Tibial artery (tissue), 4 donors: ENCODE results near the gene AHRR.

Experiments
- DNase-seq, 2 donors: peaks; one replicate each; pipeline ENCODE4 v3.0.0-alpha.2; 2019
- H3K27ac ChIP-seq, 2 donors: fragments of 200-600 bp; sonication (generic) in 1 of 2; 1 replicate in 1 of 2; 2 replicates in 1 of 2; pipeline ENCODE4 v1.5.1; 2018 to 2019; ENCODE audit warnings: mild to moderate bottlenecking in 1 of 2
- H3K27me3 ChIP-seq, 2 donors: fragments of 200-600 bp; sonication (generic) in 1 of 2; one replicate each; pipeline versions ENCODE4 v1.5.1 to v1.6.0; 2016 to 2019
- H3K36me3 ChIP-seq, 3 donors: fragments of 200-600 bp; sonication (generic) in 2 of 3; one replicate each; pipeline ENCODE4 v1.5.1; 2016 to 2019; ENCODE audit warnings: mild to moderate bottlenecking in 2 of 3
- H3K4me1 ChIP-seq, 4 donors: fragments of 200-600 bp; sonication (generic) in 2 of 4; 1 replicate in 3 of 4; 2 replicates in 1 of 4; pipeline ENCODE4 v1.5.1; 2016 to 2019
- H3K4me3 ChIP-seq, 2 donors: fragments of 200-600 bp; sonication (generic) in 1 of 2; 1 replicate in 1 of 2; 2 replicates in 1 of 2; pipeline ENCODE4 v1.5.1; 2018 to 2019; ENCODE audit warnings: mild to moderate bottlenecking in 2 of 2
- H3K9me3 ChIP-seq, 3 donors: fragments of 200-600 bp; sonication (generic) in 1 of 3; one replicate each; pipeline ENCODE4 v1.5.1; 2016 to 2019
- intact Hi-C: fragments of 100-400 bp; cut with DNase I; formaldehyde crosslinking; loops from one replicate; pipeline ENCODE4 v1.15.0; 2023; ENCODE audit warnings: low total_unique reads
- TF ChIP-seq, protein P1 (sequence below), 2 experiments: fragments of 200-600 bp in 1 of 2; fragments of 450-650 bp in 1 of 2; IDR thresholded peaks; one replicate each; pipeline ENCODE4 v1.5.1; 2017 to 2019; ENCODE audit warnings: antibody characterized with exemption in 2 of 2, mild to moderate bottlenecking in 1 of 2, moderate library complexity in 1 of 2

Gene AHRR

DNA sequence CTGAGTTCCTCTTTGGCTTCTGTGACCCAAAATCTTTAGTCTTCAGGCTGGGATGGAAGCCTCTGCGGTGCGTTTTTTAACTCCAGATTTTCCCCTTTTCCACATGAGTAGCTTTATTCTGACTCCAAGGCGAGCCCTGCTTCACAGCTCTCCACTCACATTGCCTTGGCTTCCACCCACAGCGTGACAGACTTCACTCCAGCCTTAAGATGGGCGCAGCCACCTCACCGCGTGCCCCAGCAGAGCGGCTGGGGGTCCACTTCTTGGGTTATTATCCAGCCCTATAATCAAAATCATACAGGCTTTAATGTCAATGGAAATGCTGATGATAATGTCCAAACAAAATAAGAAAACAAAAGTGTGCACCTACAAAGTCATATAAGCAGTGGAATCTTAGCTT is 122.7 kb downstream of the AHRR start:
- intact Hi-C loops = no loop called here
- H3K27ac ChIP-seq = no peak overlapping the region
- TF ChIP-seq, protein P1, sequence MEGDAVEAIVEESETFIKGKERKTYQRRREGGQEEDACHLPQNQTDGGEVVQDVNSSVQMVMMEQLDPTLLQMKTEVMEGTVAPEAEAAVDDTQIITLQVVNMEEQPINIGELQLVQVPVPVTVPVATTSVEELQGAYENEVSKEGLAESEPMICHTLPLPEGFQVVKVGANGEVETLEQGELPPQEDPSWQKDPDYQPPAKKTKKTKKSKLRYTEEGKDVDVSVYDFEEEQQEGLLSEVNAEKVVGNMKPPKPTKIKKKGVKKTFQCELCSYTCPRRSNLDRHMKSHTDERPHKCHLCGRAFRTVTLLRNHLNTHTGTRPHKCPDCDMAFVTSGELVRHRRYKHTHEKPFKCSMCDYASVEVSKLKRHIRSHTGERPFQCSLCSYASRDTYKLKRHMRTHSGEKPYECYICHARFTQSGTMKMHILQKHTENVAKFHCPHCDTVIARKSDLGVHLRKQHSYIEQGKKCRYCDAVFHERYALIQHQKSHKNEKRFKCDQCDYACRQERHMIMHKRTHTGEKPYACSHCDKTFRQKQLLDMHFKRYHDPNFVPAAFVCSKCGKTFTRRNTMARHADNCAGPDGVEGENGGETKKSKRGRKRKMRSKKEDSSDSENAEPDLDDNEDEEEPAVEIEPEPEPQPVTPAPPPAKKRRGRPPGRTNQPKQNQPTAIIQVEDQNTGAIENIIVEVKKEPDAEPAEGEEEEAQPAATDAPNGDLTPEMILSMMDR (IDR thresholded peaks at IDR 0.05) = no peak
- no peaks in the 10 kb centered on the region for H3K9me3 ChIP-seq
- DNase-seq = peak; percentile 3 to 35
- peaks cover 22 to 36% (median 29%) of the 10 kb centered on the region in 3 donors for H3K36me3 ChIP-seq
- no peaks in the 10 kb centered on the region for H3K27me3 ChIP-seq
- H3K4me1 ChIP-seq = peaks cover 0 to 26% (median 17%) of the 10 kb centered on the region in 4 donors
- H3K4me3 ChIP-seq = peak overlapping the region; percentile 75 to 99

DNA sequence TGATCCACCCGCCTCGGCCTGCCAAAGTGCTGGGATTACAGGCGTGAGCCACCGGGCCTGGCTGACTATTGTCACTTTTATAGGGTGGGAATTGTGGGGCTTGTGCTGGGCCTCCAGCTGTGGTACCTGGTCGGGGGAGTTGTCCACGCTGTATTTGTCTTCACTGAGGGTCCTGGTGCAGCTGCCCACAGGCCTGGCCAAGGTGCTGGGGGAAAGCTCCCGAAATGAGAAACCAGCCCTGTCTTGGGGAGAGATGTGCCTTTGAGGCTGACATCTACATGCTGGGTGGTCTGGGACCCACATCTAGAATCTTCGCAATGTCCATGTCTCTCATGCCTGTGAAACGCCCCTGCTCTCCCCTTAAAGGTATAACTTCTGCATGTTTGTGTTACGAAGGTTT is 124.1 kb downstream of the AHRR start:
- intact Hi-C loops = no loop called here
- TF ChIP-seq, protein P1 (IDR thresholded peaks at IDR 0.05) = no peak
- peaks cover 35 to 50% (median 41%) of the 10 kb centered on the region in 3 donors for H3K36me3 ChIP-seq

DNA sequence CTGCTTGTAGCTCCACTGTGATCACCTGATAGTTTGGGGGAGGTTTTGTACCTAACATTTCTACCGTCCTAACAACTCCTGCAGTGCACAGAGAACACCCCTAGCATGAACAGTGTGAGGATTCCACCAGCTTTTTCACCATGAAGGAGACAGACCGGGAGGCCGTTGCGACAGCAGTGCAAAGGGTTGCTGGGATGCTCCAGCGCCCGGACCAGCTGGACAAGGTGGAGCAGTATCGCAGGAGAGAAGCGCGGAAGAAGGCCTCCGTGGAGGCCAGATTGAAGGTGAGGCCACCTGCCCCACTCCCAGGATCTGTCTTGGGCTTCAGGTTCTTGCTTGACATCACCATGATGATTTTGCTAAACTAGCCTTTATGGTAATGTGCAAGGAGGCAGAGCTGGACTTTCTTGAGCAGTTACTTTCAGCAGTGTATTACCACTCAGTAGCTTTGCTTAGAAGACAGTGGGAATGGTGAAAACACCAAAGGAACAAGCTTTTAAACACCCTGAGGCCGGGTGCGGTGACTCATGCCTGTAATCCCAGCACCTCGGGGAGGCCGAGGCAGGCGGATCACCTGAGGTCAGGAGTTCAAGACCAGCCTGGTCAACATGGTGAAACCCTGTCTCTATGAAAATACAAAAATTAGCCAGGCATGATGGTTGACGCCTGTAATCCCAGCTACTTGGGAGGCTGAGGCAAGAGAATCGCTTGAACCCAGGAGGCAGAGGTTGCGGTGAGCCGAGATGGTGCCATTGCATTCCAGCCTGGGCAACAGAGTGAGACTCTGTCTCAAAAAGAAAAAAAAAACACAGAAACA is 124.8 kb downstream of the AHRR start:
- Histone ChIP-seq H3K4me1 (peaks cover 0 to 26% (median 17%) of the 10 kb centered on the region in 4 donors), H3K27me3 (no peaks in the 10 kb centered on the region), H3K27ac (no peak overlapping the region), H3K4me3 (no peak overlapping the region), H3K9me3 (no peaks in the 10 kb centered on the region), H3K36me3 (peaks cover 42 to 51% (median 48%) of the 10 kb centered on the region in 3 donors)
- intact Hi-C loops = no loop called here
- peak; percentile 7 to 39 for DNase-seq
- TF ChIP-seq, protein P1 (IDR thresholded peaks at IDR 0.05) = no peak

More for the DNA sequence above, 124.1 kb downstream of the AHRR start:
- H3K4me3 ChIP-seq = no peak overlapping the region
- H3K9me3 ChIP-seq = no peaks in the 10 kb centered on the region
- no peak overlapping the region for H3K27ac ChIP-seq
- H3K4me1 ChIP-seq = peaks cover 0 to 26% (median 17%) of the 10 kb centered on the region in 4 donors
- H3K27me3 ChIP-seq = no peaks in the 10 kb centered on the region
- peak; percentile 0 to 43 for DNase-seq

DNA sequence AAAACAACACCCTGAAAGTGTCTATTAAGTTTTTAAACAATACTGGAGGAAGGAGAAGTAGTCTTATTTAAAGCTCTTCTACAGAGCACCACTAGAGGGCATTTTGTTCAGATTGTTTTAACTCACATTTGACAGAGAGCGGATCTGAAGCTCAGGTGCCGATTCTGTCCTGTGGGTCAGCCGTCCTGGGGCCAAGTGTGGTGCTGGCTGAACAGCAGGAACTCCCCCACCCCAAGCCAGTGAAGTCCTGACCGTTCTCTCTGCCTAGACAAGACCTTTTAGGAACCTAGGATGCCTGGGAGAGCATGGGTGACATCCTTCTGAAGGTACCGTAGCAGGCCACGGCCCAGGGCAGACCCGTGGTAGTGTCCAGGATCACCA is 125.4 kb downstream of the AHRR start:
- Histone ChIP-seq H3K27me3 (no peaks in the 10 kb centered on the region), H3K4me1 (peaks cover 0 to 24% (median 16%) of the 10 kb centered on the region in 4 donors), H3K9me3 (peaks cover 0 to 5% (median 5%) of the 10 kb centered on the region in 3 donors), H3K36me3 (peaks cover 48 to 57% (median 54%) of the 10 kb centered on the region in 3 donors), H3K27ac (no peak overlapping the region), H3K4me3 (no peak overlapping the region)
- DNase-seq = peak in 1 of 2 donors; percentile 16
- TF ChIP-seq, protein P1 (IDR thresholded peaks at IDR 0.05) = peak in 1 of 2 experiments; percentile 40
- intact Hi-C loops = no loop called here

DNA sequence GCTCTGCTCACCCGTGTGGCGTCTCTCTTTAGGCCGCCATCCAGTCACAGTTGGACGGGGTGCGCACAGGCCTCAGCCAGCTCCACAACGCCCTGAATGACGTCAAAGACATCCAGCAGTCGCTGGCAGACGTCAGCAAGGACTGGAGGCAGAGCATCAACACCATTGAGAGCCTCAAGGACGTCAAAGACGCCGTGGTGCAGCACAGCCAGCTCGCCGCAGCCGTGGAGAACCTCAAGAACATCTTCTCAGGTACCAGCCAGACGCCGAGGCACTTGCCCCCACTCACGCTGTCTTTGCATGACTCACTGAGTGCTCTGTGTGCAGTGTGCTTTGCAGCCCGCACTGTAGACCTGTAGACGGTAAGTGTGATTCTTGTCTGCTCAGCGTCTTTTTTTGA is 126.0 kb downstream of the AHRR start:
- Histone ChIP-seq H3K36me3 (peaks cover 54 to 63% (median 59%) of the 10 kb centered on the region in 3 donors), H3K27me3 (no peaks in the 10 kb centered on the region), H3K27ac (no peak overlapping the region)

More for the DNA sequence above, 126.0 kb downstream of the AHRR start:
- peak in 1 of 2 donors; percentile 13 for DNase-seq
- Histone ChIP-seq H3K4me1 (peaks cover 0 to 18% (median 10%) of the 10 kb centered on the region in 4 donors), H3K4me3 (no peak overlapping the region), H3K9me3 (peaks cover 0 to 10% (median 7%) of the 10 kb centered on the region in 3 donors)
- TF ChIP-seq, protein P1 (IDR thresholded peaks at IDR 0.05) = no peak
- intact Hi-C loops = no loop called here
